ENCODE measurements around the gene UHMK1.
"Not testable (repeated sequence)": the region's sequence is repeated elsewhere in the genome, so short reads cannot be mapped to it uniquely, and the experiment has no call there.

The UHMK1 gene

GRCh38 chr1:162497723-162498495 is at the start of gene UHMK1:
UHMK1 (plus strand) TSS chr1:162497818; CDS start chr1:162498001, 183 bp downstream.
- peak; percentile 87 to 89 for DNase-seq

GRCh38 chr1:162454361-162454760 is 43.3 kb upstream of the UHMK1 start:
- not testable (repeated sequence) for DNase-seq

GRCh38 chr1:162456323-162456722 is 41.3 kb upstream of the UHMK1 start:
- DNase-seq, result no peak

- no peak for DNase-seq
Measured at GRCh38 chr1:162458236-162458635, 39.4 kb upstream of the UHMK1 start.

GRCh38 chr1:162462425-162462824 is 35.2 kb upstream of the UHMK1 start:
- not testable (repeated sequence) for DNase-seq

- no peak for DNase-seq
Measured at GRCh38 chr1:162463021-162463420, 34.6 kb upstream of the UHMK1 start.

GRCh38 chr1:162466797-162467196 is 30.8 kb upstream of the UHMK1 start:
- no peak for DNase-seq

- no peak for DNase-seq
Measured at GRCh38 chr1:162470216-162470615, 27.4 kb upstream of the UHMK1 start.

- no peak for DNase-seq
Measured at GRCh38 chr1:162471290-162471853, 26.2 kb upstream of the UHMK1 start.

GRCh38 chr1:162475089-162475488 is 22.5 kb upstream of the UHMK1 start:
- no peak for DNase-seq

GRCh38 chr1:162475539-162476185 is 22.0 kb upstream of the UHMK1 start:
- DNase-seq, result no peak

GRCh38 chr1:162476620-162477019 is 21.0 kb upstream of the UHMK1 start:
- no peak for DNase-seq

GRCh38 chr1:162485236-162485635 is 12.4 kb upstream of the UHMK1 start:
- no peak for DNase-seq

GRCh38 chr1:162487241-162487640 is 10.4 kb upstream of the UHMK1 start:
- DNase-seq, result no peak

- DNase-seq, result no peak
Measured at GRCh38 chr1:162488219-162488618, 9.4 kb upstream of the UHMK1 start.

GRCh38 chr1:162495531-162496233 is 1.9 kb upstream of the UHMK1 start:
- DNase-seq, result not testable (repeated sequence)

- DNase-seq, result no peak
Measured at GRCh38 chr1:162497104-162497722, 405 bp upstream of the UHMK1 start.

- DNase-seq, result no peak
Measured at GRCh38 chr1:162498496-162498810, 835 bp downstream of the UHMK1 start.

- no peak for DNase-seq
Measured at GRCh38 chr1:162500805-162501204, 3.2 kb downstream of the UHMK1 start.

GRCh38 chr1:162502077-162502476 is 4.5 kb downstream of the UHMK1 start:
- no peak for DNase-seq

- DNase-seq, result no peak
Measured at GRCh38 chr1:162502928-162503327, 5.3 kb downstream of the UHMK1 start.

GRCh38 chr1:162527314-162527713 is 29.7 kb downstream of the UHMK1 start:
- no peak for DNase-seq

GRCh38 chr1:162530307-162530987 is 32.8 kb downstream of the UHMK1 start:
- DNase-seq, result no peak
